A172 (cell line): ENCODE results near the gene KRTAP5-4. TPM values are rescaled to one million over a fixed set of nuclear protein-coding genes. Genes with fewer than 3 reads are reported as not detected.
A peak's percentile ranks its signal among the peaks of the same experiment; 100 is the strongest.
"Not testable (repeated sequence)": the region's sequence is repeated elsewhere in the genome, so short reads cannot be mapped to it uniquely, and the experiment has no call there.

Source experiments
- DNase-seq: peaks from one replicate; pipeline ENCODE4 v3.0.0-alpha.2; 2015; ENCODE audit warnings: low spot score
- total RNA-seq: library from RNA; depleted of rRNA; stranded (reverse); fragments of >200 nt; shearing (Covaris generic); gene quantifications from 2 replicates; pipeline ENCODE4 v1.2.3, GENCODE V29; 2014

Gene KRTAP5-4
- total RNA-seq, 1 experiment from 2014 or later, result not detected

DNA sequence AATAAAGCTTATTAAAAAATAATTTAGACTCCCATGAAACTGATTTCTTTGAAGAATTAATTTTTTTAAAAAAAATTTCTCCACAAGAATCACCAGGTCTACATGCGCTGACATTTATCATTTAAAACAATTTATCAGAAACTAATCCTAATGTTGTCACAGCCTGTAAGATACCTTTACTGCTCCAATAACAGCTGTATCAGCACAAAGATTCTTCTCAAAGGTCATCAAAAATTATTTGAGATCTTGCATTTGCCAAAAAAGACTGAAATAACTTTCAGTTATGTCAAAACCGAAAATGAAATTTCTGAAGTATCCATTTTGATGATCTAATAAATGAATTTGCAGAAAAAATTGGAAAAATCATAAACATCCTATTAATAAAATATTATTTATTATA, 15.7 kb upstream of the KRTAP5-4 start:
- no peak for DNase-seq

DNA sequence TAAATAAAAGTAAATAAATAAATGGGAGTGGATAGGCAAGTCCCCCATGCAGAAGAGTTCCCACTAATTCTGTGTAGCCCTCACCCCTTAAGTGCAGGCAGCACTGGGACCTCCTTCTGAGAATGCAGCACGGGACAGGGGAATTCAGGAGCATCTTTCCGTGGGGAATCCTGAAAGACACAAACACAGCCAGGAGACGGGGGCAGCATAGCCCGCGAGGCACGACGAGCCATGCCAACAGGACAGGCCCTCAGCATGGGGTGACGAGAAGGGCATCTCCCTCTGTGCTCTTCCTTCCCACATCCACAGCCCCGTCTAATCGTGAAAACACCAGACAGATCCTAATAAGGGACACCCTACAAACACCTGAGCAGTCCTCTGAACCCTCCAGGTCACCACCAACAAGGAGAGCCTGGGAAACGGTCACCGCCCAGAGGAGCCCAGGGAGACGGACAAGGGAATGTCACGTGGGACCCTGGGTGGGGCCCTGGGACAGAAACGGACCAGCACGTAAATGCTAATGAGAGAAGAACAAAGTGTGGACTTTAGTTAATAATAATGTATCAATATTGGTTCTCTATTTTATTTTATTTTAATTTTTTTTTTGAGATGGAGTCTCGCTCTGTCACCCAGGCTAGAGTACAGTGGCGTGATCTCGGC, 14.5 kb upstream of the KRTAP5-4 start:
- DNase-seq, result no peak

DNA sequence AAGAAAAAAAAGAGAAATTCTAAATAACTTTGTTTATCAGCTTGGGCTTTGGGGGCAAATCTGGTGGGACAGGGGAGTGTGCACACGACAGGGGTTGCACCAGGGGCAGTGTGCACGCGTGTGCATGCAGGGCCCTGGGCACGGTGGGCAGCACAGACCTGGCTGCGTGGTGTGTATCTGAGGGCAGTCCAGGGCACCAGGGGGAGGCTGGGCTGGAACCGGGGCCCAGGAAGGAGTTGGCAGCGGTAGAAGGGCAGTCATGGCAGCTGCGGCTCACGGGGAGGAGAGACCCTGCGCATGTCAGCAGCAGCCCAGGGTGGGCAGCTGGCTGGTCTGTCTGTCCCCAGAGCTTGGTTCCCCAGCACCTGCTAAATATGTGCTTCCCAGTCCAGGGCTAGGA, 11.9 kb upstream of the KRTAP5-4 start:
- no peak for DNase-seq

DNA sequence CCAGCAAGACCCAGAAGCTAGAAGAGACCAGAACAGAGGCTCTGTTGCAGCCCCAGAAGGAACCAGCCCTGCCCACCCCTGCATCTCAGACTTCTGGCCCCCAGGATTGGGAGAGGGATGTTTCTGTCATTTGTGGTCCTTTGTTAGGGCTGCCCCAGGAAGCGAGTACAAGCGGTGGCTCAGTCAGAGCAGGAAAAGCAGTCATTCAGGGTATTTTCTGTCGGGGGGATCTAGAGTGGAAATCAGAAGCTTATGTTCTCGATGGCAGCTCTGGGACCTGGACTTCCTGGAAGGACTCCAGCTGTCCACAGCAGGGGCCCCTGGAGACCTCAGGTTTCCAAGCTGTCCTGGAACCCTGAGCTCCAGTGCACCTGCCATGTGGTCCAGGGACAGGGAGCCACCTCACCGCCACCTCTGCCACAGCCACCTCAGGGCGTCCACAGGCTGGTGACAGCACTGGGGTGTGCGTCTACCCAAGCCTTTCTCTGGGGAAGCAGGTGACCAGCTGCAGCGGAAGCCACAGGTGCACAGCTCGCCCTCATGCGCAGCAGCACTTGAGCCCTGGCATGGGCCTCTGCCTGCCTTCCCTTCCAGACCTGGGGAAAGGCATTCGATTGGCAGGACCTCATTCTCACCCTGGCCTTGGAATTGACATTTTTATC, 10.2 kb upstream of the KRTAP5-4 start:
- DNase-seq, result no peak

DNA sequence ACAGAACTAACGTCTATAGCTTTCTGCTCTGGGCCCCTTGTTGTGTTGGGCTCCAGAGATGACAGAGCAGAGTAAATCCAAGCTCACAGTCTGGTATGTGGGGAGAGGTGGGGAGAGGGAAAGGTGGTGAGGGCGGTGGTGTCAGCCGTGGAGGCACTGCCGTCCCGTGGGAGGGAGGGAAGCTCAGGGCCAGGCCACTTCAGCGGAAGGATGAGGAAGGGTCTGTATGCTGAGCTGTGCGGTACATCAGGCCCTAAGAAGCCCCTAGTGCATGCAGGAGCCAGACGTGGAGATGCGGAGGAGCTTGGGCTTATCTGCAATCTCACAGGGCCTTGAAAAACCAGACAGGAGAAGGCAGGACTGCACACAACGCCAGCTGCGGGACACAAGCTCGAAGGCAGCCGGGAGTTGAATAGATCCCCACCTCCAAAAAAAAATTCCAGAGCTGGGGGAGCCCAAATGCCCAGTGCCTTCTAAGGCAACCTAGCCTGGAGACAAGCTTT, 9.2 kb upstream of the KRTAP5-4 start:
- DNase-seq, result no peak

DNA sequence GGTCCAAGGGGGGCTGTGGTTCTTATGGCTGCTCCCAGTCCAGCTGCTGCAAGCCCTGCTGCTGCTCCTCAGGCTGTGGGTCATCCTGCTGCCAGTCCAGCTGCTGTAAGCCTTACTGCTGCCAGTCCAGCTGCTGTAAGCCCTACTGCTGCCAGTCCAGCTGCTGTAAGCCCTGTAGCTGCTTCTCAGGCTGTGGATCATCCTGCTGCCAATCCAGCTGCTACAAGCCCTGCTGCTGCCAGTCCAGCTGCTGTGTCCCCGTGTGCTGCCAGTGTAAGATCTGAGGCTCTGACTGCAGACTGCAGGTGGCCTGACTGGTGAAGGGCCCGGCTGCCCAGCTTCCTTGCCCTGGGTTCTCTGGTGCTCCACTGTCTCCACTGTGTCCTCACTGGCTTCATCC, 8.3 kb upstream of the KRTAP5-4 start:
- DNase-seq, result no peak

DNA sequence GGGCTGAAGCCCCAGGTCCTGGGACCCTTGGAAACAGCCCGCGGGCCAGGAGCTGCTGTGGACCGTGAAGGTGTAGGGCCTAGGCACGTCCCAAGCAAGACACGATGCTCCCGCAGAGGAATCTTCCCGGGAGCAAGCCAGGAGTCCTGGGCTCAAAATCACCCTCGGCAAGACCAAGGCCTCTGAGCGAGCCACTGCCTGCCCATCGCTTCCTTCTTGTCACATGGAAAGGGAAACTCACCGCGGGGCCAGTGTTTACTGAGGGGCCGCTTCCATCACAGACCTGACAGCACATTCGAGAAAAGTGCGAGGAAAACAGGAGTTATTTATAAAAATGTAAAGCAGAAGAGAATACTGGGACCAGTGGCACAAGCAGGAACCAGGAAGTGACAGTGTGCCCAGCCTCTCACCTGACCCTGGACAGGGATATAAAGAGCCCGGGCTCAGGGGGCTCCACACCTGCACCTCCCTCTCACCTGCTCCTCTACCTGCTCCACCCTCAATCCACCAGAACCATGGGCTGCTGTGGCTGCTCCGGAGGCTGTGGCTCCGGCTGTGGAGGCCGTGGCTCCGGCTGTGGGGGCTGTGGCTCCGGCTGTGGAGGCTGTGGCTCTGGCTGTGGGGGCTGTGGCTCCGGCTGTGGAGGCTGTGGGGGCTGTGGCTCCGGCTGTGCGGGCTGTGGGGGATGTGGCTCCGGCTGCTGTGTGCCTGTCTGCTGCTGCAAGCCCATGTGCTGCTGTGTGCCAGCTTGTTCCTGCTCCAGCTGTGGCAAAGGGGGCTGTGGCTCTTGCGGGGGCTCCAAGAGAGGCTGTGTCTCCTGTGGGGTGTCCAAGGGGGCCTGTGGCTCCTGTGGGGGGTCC, 7.6 kb upstream of the KRTAP5-4 start, which contains the start of gene KRTAP5-5:
Gene KRTAP5-5, plus strand, starts transcription at position 450 of the 860 bp plus-strand sequence. Its CDS starts 66 bp downstream, at position 516.
- no peak for DNase-seq

DNA sequence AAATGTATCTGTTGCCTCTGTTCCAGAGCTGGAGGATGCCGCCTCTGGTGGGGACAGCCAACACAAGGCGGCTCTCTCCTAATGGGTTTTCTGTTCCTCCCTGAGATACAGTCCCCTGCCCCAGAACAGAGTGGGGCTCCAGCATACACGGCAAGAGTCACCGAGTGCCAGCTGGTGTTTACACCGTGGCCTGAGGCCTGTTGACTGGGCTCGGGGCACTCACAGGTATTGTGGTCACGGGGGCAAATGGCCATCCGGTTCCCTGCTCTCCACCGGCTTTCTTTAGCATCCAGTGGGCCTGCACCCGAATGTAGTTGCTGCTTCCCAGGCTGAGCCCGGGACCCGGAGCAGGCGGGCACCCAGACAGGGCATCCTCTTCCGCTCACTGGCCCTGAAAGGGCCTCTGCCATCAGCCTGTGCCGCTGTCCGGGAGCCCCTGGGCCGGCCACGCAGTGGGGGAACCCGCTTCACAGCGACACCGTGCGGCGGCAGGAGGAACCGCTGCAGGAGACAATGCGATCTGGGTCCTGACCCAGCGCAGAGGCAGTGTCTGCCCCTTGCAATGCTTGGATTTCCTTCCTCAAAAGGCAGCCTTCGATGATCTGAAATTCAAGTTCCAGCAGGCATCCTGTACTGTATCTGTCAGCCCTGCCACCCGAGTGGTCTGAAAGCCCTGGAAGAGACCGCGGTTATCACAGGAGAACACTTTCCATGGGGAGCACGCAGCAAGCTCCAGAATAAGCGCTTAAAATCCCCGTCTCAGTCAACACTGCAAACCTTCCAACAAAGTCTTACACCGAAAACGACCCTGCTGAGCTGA, 6.8 kb upstream of the KRTAP5-4 start:
- peak; percentile 30 for DNase-seq

DNA sequence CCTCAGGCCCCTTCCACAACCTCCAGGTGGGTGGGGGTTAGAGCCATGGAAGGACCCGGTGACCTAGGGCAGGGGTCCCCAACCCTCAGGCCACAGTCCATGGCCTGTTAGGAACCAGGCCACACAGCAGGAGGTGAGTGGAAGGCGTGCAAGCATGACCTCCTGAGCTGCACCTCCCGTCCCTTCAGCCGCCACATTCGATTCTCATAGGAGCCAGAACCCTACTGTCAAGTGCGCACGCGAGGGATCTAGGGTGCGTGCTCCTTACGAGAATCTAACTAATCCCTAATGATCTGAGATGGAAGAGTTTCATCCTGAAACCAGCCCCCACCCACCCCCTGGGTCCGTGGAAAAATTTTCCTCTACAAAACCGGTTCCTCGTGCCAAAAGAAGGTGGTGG, 3.6 kb upstream of the KRTAP5-4 start:
- DNase-seq, result no peak

DNA sequence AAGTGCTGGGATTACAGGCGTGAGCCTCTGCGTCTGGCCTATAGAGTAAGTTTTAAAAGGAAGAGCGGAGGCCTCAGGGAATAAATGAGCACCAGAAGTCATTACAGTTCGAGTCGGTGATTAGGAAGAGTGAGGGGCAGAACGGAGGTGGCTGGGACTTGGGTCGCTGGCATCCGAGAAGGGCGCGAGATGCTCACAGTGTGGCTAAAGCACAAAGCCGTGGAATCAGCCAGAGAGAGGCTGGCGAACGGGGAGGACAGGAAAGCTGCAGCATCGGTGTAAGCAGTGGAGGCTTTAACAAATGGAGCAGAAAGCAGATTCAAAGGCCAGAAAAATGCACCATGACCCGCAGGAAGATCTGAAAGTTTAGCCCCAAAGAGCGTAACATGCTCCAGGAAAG, 2.7 kb upstream of the KRTAP5-4 start:
- no peak for DNase-seq

DNA sequence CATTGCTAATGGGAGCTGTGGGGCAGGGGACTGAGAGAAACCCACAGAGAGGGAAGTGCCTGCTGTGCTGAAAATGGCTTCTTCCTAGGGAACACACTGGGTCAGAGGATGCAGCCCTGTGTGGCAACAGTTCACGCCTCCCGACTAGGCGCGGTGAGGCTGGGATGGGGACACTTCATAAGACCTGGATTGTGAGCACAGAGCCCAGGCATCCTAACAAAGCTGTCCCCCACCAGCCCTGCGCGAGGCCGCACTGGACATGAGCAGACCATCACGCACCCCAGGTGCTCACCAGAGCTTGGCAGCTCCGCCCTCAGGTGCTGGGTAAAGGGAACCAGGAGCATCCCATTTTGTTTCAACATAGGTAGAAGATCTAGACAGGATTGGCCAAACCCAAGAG, 1.8 kb upstream of the KRTAP5-4 start:
- DNase-seq, result no peak

DNA sequence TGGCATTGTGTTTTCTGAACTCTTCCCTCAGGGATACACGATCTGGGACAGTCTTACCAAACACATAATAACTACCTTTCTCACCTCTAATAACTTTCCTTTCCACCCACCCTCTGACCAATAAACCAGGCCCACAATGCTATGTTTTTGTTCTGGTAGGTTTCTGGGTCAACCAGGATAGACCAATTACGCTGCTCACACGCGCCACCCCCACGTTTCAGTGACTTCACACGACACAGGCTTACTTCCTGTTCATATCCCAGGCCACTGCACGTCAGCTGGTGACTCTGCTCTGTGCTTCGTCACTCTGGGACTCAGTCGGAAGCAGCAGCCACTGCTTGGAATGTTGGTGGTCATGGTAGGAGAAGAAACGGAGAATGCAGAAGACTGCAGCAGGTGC, 2.5 kb downstream of the KRTAP5-4 start:
- DNase-seq, result no peak

DNA sequence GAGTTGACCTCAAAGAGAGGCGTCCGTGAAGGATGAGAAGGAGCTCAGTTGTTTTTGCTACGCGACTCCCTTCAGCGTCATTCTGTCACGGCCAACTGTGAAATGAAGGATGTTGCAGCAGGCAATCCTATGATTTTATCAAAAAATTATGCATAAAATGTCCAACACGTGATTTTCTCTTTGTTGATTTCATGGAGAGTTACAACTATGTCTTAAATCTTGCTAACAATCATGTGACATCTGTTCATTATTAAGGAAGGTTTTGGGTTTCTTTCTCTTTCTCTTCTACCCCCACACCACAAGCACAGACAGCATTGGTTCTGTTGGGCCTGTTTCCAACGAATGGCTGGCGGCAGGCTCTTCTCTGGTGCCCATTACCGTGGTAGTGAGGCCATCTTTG, 3.7 kb downstream of the KRTAP5-4 start:
- no peak for DNase-seq

DNA sequence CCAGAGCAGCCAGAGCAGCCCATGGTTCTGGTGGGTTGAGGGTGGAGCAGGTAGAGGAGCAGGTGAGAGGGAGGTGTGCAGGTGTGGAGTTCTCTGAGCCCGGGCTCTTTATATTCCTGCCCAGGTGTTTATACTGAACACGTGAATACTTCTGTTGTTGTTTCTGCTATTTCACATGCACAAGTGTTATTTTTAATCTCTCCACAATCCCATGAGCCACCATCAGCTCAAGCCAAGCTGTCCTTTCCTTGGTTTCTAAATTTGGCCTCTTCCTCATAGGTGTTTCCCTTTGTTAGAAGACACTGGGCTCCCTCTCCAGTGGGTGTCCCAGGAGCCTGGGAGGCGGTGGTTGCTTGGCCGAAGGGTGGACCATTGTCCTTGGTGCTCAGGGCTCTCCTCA, 13.6 kb downstream of the KRTAP5-4 start, which contains the start of gene KRTAP5-3:
Gene KRTAP5-3, minus strand, starts transcription at position 101 of the 400 bp plus-strand sequence. Its CDS starts 78 bp downstream, at position 23.
- DNase-seq, result no peak

DNA sequence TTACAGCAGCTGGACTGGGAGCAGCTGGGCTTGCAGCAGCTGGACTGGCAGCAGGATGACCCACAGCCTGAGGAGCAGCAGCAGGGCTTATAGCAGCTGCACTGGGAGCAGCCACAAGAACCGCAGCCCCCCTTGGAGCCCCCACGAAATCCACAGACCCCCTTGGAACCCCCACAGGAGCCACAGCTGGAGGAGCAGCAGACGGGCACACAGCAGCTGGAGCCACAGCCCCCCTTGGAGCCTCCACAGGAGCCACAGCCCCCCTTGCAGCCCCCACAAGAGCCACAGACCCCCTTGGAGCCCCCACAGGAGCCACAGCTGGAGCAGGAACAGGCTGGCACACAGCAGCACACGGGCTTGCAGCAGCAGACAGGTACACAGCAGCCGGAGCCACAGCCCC, 14.0 kb downstream of the KRTAP5-4 start:
- DNase-seq, result not testable (repeated sequence)

DNA sequence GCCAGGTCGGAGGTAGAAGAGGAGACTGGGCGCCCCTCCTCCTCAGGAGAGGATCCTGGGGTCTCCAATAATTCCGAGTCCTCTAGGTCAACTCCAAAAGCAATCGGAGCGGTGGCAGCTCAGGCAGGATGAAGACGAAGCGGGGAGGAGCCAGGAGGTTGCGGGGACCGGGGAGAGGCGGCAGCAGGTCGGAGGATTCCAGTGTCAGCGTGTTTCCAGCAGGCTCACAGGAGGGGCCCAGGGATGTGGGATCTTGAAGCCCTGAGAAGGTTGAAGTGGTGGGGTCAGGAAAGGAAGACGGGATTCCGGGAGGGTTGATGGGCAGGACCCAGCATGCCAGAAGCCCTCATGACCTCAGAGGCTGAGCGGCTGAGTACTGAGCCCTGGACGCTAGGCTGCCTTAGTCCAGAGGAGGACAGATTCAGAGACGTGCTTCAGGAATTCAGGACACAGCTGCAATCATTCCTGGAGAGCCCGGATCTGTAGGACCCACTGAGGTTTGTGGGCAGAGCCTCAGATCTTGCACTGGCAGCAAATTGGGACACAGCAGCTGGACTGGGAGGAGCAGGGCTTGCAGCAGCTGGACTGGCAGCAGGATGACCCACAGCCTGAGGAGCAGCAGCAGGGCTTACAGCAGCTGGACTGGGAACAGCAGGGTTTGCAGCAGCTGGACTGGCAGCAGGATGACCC, 14.6 kb downstream of the KRTAP5-4 start:
- not testable (repeated sequence) for DNase-seq

DNA sequence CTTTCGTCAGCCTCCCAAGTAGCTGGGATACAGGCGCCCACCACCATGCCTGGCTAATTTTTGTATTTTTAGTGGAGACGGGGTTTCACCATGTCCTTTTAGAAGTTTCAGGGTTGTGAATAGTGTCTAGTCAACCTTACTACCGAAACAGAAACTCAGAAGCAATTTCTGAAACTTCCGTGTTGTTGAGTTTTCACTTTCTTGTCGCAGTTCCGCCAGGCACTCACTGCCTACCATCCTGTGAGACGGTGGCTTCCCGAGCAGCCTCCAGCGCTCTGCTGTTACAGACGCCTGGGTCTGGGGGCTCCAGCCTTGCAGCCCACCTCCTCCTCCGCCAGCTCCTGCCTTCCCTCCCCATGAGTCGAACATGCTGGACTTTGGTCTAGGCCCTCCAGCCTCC, 16.0 kb downstream of the KRTAP5-4 start:
- not testable (repeated sequence) for DNase-seq

DNA sequence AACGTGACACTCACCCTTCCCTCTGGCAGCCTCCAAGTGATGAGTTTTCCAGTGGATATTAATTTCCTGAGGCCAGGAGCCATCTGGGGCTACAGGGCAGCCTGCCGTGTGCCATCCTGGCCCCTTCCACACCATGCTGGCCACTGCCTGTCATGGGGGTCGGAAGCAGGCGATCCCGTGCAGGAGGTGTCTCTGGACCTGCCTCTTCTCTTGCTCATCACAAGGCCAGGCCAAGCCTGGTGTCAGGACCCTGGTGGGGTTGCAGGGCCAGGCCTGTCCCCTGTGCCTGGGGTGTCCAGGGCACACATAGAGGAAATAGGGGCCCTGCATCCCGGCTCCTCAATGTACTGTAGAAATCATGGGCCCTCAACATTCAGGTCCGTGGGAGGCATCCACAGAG, 17.2 kb downstream of the KRTAP5-4 start:
- no peak for DNase-seq

DNA sequence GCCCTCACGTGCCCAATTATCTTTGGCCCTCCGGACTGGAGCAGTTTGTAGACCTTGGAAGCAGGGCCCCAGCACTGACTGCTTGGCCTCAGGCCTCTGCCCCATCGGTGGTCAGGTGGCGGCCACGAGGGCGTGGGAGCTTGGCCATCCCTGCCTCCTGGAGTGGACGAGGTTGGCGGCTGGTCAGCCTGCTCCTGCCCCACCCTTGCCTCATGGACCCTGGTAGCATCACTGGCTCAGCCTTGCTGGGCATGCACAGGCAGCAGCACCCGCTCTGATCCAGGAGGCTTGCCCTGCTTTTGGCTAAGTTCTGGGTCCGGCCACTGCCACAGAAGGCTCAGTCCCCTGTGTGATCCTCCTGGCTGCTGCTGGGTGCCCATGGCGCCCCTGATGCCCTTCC, 17.8 kb downstream of the KRTAP5-4 start:
- DNase-seq, result no peak

DNA sequence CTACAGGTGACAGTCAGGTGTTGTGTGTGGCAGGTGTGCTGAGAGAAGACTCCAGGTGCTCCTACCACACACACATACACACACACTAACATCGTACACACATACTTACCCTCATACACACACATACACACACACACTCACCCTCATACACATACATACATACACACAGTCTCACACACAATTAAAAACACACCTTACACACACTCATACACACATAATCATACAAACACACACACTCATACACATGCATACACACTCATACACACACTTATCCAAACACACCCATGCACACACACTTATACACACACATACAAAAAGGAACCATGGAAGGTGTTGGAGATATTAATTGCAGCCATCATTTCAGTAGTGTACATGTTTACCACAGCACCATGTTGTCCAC, 18.3 kb downstream of the KRTAP5-4 start:
- no peak for DNase-seq

DNA sequence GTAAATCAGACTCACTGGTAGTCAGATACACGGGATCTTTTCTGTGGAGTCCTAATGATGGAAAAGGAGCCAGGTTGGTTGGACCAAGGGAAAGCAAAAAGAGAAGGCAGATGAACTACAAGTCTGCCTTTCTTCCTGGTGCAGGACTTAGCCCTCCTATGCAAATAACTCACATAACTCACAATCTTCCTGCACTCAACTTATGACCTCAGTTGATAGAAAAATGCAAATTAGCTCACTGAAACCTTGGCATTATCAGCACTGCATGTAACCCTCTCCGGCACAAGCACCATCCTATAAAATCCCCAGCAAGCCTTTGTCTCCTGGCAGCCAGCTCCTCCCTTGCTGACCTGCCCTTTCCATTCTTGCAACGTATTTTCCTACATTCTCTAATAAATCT, 20.3 kb downstream of the KRTAP5-4 start:
- DNase-seq, result not testable (repeated sequence)
